DND-41 (cell line): ENCODE data around the gene THSD4.
"Not testable (repeated sequence)": the region's sequence is repeated elsewhere in the genome, so short reads cannot be mapped to it uniquely, and the experiment has no call there.

ENCODE experiments used
- EZH2 ChIP-seq: IDR thresholded peaks from 3 replicates; pipeline ENCODE4 v1.6.1; 2012; ENCODE audit warnings: borderline replicate concordance, low read depth, mild to moderate bottlenecking, moderate library complexity, low read length, inconsistent platforms; ENCODE audit not compliant: severe bottlenecking
- TF ChIP-seq, protein P1 (sequence below): IDR thresholded peaks from 2 replicates; pipeline ENCODE4 v1.5.1; 2012; ENCODE audit warnings: borderline replicate concordance, low read length, moderate library complexity, mild to moderate bottlenecking; ENCODE audit not compliant: poor library complexity, severe bottlenecking; ENCODE audit errors: extremely low read depth

DNA sequence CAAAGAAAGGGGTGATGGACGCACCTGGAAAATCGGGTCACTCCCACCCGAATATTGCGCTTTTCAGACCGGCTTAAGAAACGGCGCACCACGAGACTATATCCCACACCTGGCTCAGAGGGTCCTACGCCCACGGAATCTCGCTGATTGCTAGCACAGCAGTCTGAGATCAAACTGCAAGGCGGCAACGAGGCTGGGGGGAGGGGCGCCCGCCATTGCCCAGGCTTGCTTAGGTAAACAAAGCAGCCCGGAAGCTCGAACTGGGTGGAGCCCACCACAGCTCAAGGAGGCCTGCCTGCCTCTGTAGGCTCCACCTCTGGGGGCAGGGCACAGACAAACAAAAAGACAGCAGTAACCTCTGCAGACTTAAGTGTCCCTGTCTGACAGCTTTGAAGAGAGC is 59.1 kb downstream of the THSD4 start:
- TF ChIP-seq, protein P1, sequence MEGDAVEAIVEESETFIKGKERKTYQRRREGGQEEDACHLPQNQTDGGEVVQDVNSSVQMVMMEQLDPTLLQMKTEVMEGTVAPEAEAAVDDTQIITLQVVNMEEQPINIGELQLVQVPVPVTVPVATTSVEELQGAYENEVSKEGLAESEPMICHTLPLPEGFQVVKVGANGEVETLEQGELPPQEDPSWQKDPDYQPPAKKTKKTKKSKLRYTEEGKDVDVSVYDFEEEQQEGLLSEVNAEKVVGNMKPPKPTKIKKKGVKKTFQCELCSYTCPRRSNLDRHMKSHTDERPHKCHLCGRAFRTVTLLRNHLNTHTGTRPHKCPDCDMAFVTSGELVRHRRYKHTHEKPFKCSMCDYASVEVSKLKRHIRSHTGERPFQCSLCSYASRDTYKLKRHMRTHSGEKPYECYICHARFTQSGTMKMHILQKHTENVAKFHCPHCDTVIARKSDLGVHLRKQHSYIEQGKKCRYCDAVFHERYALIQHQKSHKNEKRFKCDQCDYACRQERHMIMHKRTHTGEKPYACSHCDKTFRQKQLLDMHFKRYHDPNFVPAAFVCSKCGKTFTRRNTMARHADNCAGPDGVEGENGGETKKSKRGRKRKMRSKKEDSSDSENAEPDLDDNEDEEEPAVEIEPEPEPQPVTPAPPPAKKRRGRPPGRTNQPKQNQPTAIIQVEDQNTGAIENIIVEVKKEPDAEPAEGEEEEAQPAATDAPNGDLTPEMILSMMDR = not testable (repeated sequence)
- not testable (repeated sequence) for TF ChIP-seq EZH2
